Stimulated activated naive CD8-positive, alpha-beta T cell treated with anti-CD3 and anti-CD28 coated beads, Interleukin-15, amount 100 ng/mL, for 72 hours (primary cell): ENCODE measurements around the gene DIAPH2.
A peak's percentile ranks its signal among the peaks of the same experiment; 100 is the strongest.

Experiments used
- ATAC-seq: fragments of 150-1000 bp; cut with Tn5 transposase; 2 replicates; pipeline ENCODE4 v1.10.0; 2021; ENCODE audit warnings: mild to moderate bottlenecking, moderate library complexity
- DNase-seq, 2 donors: peaks; one replicate each; pipeline ENCODE4 v3.0.0; 2021 to 2022
- H3K27ac Mint-ChIP-seq, 2 donors: one replicate each; pipeline ENCODE4 v1.8.0; 2022; ENCODE audit warnings: mild to moderate bottlenecking in 2 of 2, mixed read lengths in 2 of 2, moderate library complexity in 2 of 2
- H3K27me3 Mint-ChIP-seq: one replicate; pipeline ENCODE4 v1.8.0; 2022; ENCODE audit warnings: mixed read lengths
- H3K4me1 Mint-ChIP-seq: one replicate; pipeline ENCODE4 v1.8.0; 2022; ENCODE audit warnings: mild to moderate bottlenecking, mixed read lengths
- H3K4me3 Mint-ChIP-seq, 2 donors: one replicate each; pipeline ENCODE4 v1.8.0; 2022; ENCODE audit warnings: mild to moderate bottlenecking in 2 of 2, mixed read lengths in 2 of 2, moderate library complexity in 1 of 2
- H3K9me3 Mint-ChIP-seq, 2 donors: one replicate each; pipeline ENCODE4 v1.8.0; 2022; ENCODE audit warnings: mixed read lengths in 2 of 2

Gene DIAPH2

GRCh38 chrX:96684339-96685209 is at the start of gene DIAPH2:
DIAPH2 (plus strand) TSS chrX:96684842.
- Mint-ChIP-seq H3K9me3 (no peaks in the 10 kb centered on the region), H3K4me1 (peaks cover 22% of the 10 kb centered on the region), H3K27ac (peak within 1 kb of the TSS; percentile 97 to 98), H3K4me3 (peak within 1 kb of the TSS; percentile 97 to 99), H3K27me3 (no peaks in the 10 kb centered on the region)
- ATAC-seq: peak; percentile 92
- DNase-seq: peak; percentile 72 to 82

GRCh38 chrX:96650023-96650422 is 34.6 kb upstream of the DIAPH2 start:
- Mint-ChIP-seq H3K4me1 (no peaks in the 10 kb centered on the region), H3K4me3 (no peak overlapping the region), H3K27me3 (no peaks in the 10 kb centered on the region), H3K27ac (no peak overlapping the region), H3K9me3 (no peaks in the 10 kb centered on the region)
- DNase-seq (no peak), ATAC-seq (no peak)

GRCh38 chrX:96655947-96656623 is 28.6 kb upstream of the DIAPH2 start:
- Mint-ChIP-seq H3K27me3 (peaks cover 19% of the 10 kb centered on the region), H3K4me1 (no peaks in the 10 kb centered on the region), H3K9me3 (no peaks in the 10 kb centered on the region), H3K4me3 (no peak overlapping the region), H3K27ac (no peak overlapping the region)
- DNase-seq: no peak
- no peak for ATAC-seq

- no peak for ATAC-seq
- H3K9me3 Mint-ChIP-seq: no peaks in the 10 kb centered on the region
- peak overlapping the region in 1 of 2 donors; percentile 11 for H3K4me3 Mint-ChIP-seq
- peaks cover 22% of the 10 kb centered on the region for H3K4me1 Mint-ChIP-seq
- no peaks in the 10 kb centered on the region for H3K27me3 Mint-ChIP-seq
- DNase-seq: no peak
- no peak overlapping the region for H3K27ac Mint-ChIP-seq
Measured at GRCh38 chrX:96682516-96682915, 2.1 kb upstream of the DIAPH2 start.

- no peaks in the 10 kb centered on the region for H3K27me3 Mint-ChIP-seq
- DNase-seq: no peak
- ATAC-seq: no peak
- peaks cover 22% of the 10 kb centered on the region for H3K4me1 Mint-ChIP-seq
- peak overlapping the region; percentile 97 to 99 for H3K4me3 Mint-ChIP-seq
- no peaks in the 10 kb centered on the region for H3K9me3 Mint-ChIP-seq
- no peak overlapping the region for H3K27ac Mint-ChIP-seq
Measured at GRCh38 chrX:96683997-96684338, 674 bp upstream of the DIAPH2 start.

GRCh38 chrX:96685210-96686099 is 813 bp downstream of the DIAPH2 start:
- ATAC-seq: peak; percentile 78
- DNase-seq: peak; percentile 24 to 55
- Mint-ChIP-seq H3K27me3 (no peaks in the 10 kb centered on the region), H3K4me3 (peak overlapping the region; percentile 97 to 99), H3K4me1 (peaks cover 22% of the 10 kb centered on the region), H3K27ac (peak overlapping the region; percentile 97 to 98), H3K9me3 (no peaks in the 10 kb centered on the region)

GRCh38 chrX:96687776-96688175 is 3.1 kb downstream of the DIAPH2 start:
- no peak overlapping the region for H3K27ac Mint-ChIP-seq

GRCh38 chrX:96688789-96689188 is 4.1 kb downstream of the DIAPH2 start:
- Mint-ChIP-seq H3K27me3 (no peaks in the 10 kb centered on the region), H3K4me3 (no peak overlapping the region), H3K4me1 (peaks cover 15% of the 10 kb centered on the region), H3K9me3 (no peaks in the 10 kb centered on the region), H3K27ac (peak overlapping the region in 1 of 2 donors; percentile 69)
- ATAC-seq (no peak), DNase-seq (no peak)

More at GRCh38 chrX:96687776-96688175, 3.1 kb downstream of the DIAPH2 start:
- Mint-ChIP-seq H3K9me3 (no peaks in the 10 kb centered on the region), H3K4me1 (peaks cover 17% of the 10 kb centered on the region), H3K4me3 (no peak overlapping the region), H3K27me3 (no peaks in the 10 kb centered on the region)
- DNase-seq (no peak), ATAC-seq (no peak)

GRCh38 chrX:96689991-96690390 is 5.3 kb downstream of the DIAPH2 start:
- Mint-ChIP-seq H3K4me1 (peaks cover 6% of the 10 kb centered on the region), H3K9me3 (no peaks in the 10 kb centered on the region), H3K27me3 (no peaks in the 10 kb centered on the region), H3K4me3 (no peak overlapping the region), H3K27ac (no peak overlapping the region)
- ATAC-seq (no peak), DNase-seq (no peak)

GRCh38 chrX:96692454-96692853 is 7.8 kb downstream of the DIAPH2 start:
- no peaks in the 10 kb centered on the region for H3K4me1 Mint-ChIP-seq
- H3K9me3 Mint-ChIP-seq: no peaks in the 10 kb centered on the region
- no peak overlapping the region for H3K4me3 Mint-ChIP-seq
- ATAC-seq (no peak), DNase-seq (no peak)
- H3K27me3 Mint-ChIP-seq: no peaks in the 10 kb centered on the region
- no peak overlapping the region for H3K27ac Mint-ChIP-seq

GRCh38 chrX:96692890-96693289 is 8.2 kb downstream of the DIAPH2 start:
- no peaks in the 10 kb centered on the region for H3K4me1 Mint-ChIP-seq
- no peaks in the 10 kb centered on the region for H3K27me3 Mint-ChIP-seq
- ATAC-seq: no peak
- H3K27ac Mint-ChIP-seq: no peak overlapping the region
- H3K4me3 Mint-ChIP-seq: no peak overlapping the region
- no peak for DNase-seq
- no peaks in the 10 kb centered on the region for H3K9me3 Mint-ChIP-seq

GRCh38 chrX:96693407-96693806 is 8.8 kb downstream of the DIAPH2 start:
- H3K27ac Mint-ChIP-seq: no peak overlapping the region
- H3K4me1 Mint-ChIP-seq: no peaks in the 10 kb centered on the region
- DNase-seq: no peak
- H3K9me3 Mint-ChIP-seq: no peaks in the 10 kb centered on the region
- no peak for ATAC-seq
- H3K4me3 Mint-ChIP-seq: no peak overlapping the region
- no peaks in the 10 kb centered on the region for H3K27me3 Mint-ChIP-seq

- H3K9me3 Mint-ChIP-seq: no peaks in the 10 kb centered on the region
- H3K27ac Mint-ChIP-seq: no peak overlapping the region
- ATAC-seq: no peak
- DNase-seq: no peak
- H3K4me3 Mint-ChIP-seq: no peak overlapping the region
- H3K27me3 Mint-ChIP-seq: no peaks in the 10 kb centered on the region
- no peaks in the 10 kb centered on the region for H3K4me1 Mint-ChIP-seq
Measured at GRCh38 chrX:96696462-96696861, 11.8 kb downstream of the DIAPH2 start.

GRCh38 chrX:96700625-96701024 is 16.0 kb downstream of the DIAPH2 start:
- no peak for ATAC-seq
- H3K4me1 Mint-ChIP-seq: no peaks in the 10 kb centered on the region
- H3K4me3 Mint-ChIP-seq: no peak overlapping the region
- no peak overlapping the region for H3K27ac Mint-ChIP-seq
- no peaks in the 10 kb centered on the region for H3K9me3 Mint-ChIP-seq
- DNase-seq: no peak
- no peaks in the 10 kb centered on the region for H3K27me3 Mint-ChIP-seq

- DNase-seq (no peak), ATAC-seq (no peak)
- H3K4me1 Mint-ChIP-seq: no peaks in the 10 kb centered on the region
- H3K9me3 Mint-ChIP-seq: no peaks in the 10 kb centered on the region
- H3K27me3 Mint-ChIP-seq: no peaks in the 10 kb centered on the region
- no peak overlapping the region for H3K27ac Mint-ChIP-seq
- H3K4me3 Mint-ChIP-seq: no peak overlapping the region
Measured at GRCh38 chrX:96703379-96703778, 18.7 kb downstream of the DIAPH2 start.
